ENCODE measurements around the gene TRIM17.

- no peak for TF ChIP-seq CTCF (IDR thresholded peaks at IDR 0.05)
- no peak for TF ChIP-seq POLR2A (IDR thresholded peaks at IDR 0.05)
- TF ChIP-seq EP300 (IDR thresholded peaks at IDR 0.05) = no peak
Measured at GRCh38 chr1:228376262-228376628, 40.4 kb downstream of the TRIM17 start.
